T-cell (primary cell): ENCODE data around the gene SETD4. TPM values are rescaled to one million over a fixed set of nuclear protein-coding genes. Genes with fewer than 3 reads are reported as not detected.

Source experiments
- ATAC-seq, 4 experiments: fragments of 200-7000 bp in 3 of 4; fragments of 150-1000 bp in 1 of 4; cut with Tn5 transposase; replicated peaks in 1 of 4; 1 replicate in 3 of 4; 2 replicates in 1 of 4; pipeline ENCODE4 v1.10.0; 2021; ENCODE audit warnings: moderate library complexity in 3 of 4, mild to moderate bottlenecking in 2 of 4, moderate number of reproducible peaks in 1 of 4
- CTCF ChIA-PET, 2 donors: fragments of 300-600 bp; sonication (Branson Sonifier 250); formaldehyde crosslinking; loops; one replicate each; lab custom pipeline; 2022; ENCODE audit warnings: antibody characterized with exemption in 2 of 2; lab: Charles Lee
- POLR2A ChIA-PET, 2 donors: fragments of 300-600 bp; sonication (Branson Sonifier 250); formaldehyde crosslinking; loops; one replicate each; lab custom pipeline; 2022; ENCODE audit warnings: antibody characterized with exemption in 2 of 2; lab: Charles Lee
- DNase-seq, 35 experiments: peaks; one replicate each; pipeline versions ENCODE4 v3.0.0 to v3.0.0-alpha.2; 2013 to 2023
- H3K27ac ChIP-seq: one replicate; pipeline ENCODE4 v1.5.1; 2013; ENCODE audit warnings: low read length
- H3K27me3 ChIP-seq, 2 experiments: replicated peaks in 1 of 2; 1 replicate in 1 of 2; 2 replicates in 1 of 2; pipeline versions ENCODE4 v1.6.1 to v1.7.0; 2013; ENCODE audit warnings: low read length in 1 of 2, mixed read lengths in 1 of 2; ENCODE audit not compliant: control insufficient read depth in 2 of 2, insufficient read depth in 2 of 2; ENCODE audit errors: extremely low read depth in 1 of 2
- H3K36me3 ChIP-seq, 2 donors: 1 replicate in 1 of 2; 2 replicates in 1 of 2; pipeline versions ENCODE4 v1.6.1 to v1.7.0; 2013; ENCODE audit warnings: low read length in 1 of 2; ENCODE audit not compliant: control insufficient read depth in 2 of 2, insufficient read depth in 1 of 2; ENCODE audit errors: extremely low read depth in 1 of 2
- H3K4me1 ChIP-seq, 2 experiments: 1 replicate in 1 of 2; 2 replicates in 1 of 2; pipeline versions ENCODE4 v1.6.1 to v1.7.0; 2013; ENCODE audit warnings: low read length in 2 of 2, mixed read lengths in 1 of 2; ENCODE audit not compliant: insufficient read depth in 2 of 2, control insufficient read depth in 1 of 2; ENCODE audit errors: extremely low read depth in 1 of 2
- H3K4me3 ChIP-seq, 2 donors: 1 replicate in 1 of 2; 2 replicates in 1 of 2; pipeline versions ENCODE4 v1.5.1 to v1.7.0; 2013; ENCODE audit warnings: mild to moderate bottlenecking in 2 of 2, low read length in 1 of 2, moderate library complexity in 1 of 2; ENCODE audit not compliant: control insufficient read depth in 1 of 2; ENCODE audit errors: extremely low read depth in 1 of 2
- H3K9me3 ChIP-seq: 2 replicates; pipeline ENCODE4 v1.7.0; 2013
- H3K27ac Mint-ChIP-seq, 2 donors: one replicate each; pipeline ENCODE4 v1.8.0; 2020 to 2021; ENCODE audit warnings: mild to moderate bottlenecking in 2 of 2, mixed read lengths in 2 of 2
- H3K27me3 Mint-ChIP-seq, 2 donors: one replicate each; pipeline ENCODE4 v1.8.0; 2021 to 2022; ENCODE audit warnings: mixed read lengths in 2 of 2
- H3K36me3 Mint-ChIP-seq: one replicate; pipeline ENCODE4 v1.8.0; 2021; ENCODE audit warnings: mixed read lengths
- H3K4me1 Mint-ChIP-seq, 3 donors: one replicate each; pipeline ENCODE4 v1.8.0; 2020 to 2022; ENCODE audit warnings: mixed read lengths in 3 of 3, mild to moderate bottlenecking in 1 of 3
- H3K4me3 Mint-ChIP-seq, 3 donors: one replicate each; pipeline ENCODE4 v1.8.0; 2020 to 2022; ENCODE audit warnings: mild to moderate bottlenecking in 3 of 3, mixed read lengths in 3 of 3, moderate library complexity in 3 of 3
- H3K9me3 Mint-ChIP-seq, 3 donors: one replicate each; pipeline ENCODE4 v1.8.0; 2020 to 2022; ENCODE audit warnings: mixed read lengths in 3 of 3
- WGBS: methylation state at CpG from one replicate; pipeline ENCODE4 v1.1.5; 2013; ENCODE audit warnings: missing lambda C conversion rate; ENCODE audit not compliant: insufficient coverage; 5-methylcytosine and 5-hydroxymethylcytosine counted together
- total RNA-seq, 35 experiments: library from RNA in 6 of 35; stranded (reverse) in 6 of 35; fragments of 120-200 nt in 1 of 35; gene quantifications; one replicate each; pipeline versions ENCODE4 v1.2.1 to v1.2.4 and lab custom pipeline; 2013 to 2026

Gene SETD4
- total RNA-seq, 5 donors from 2014 or later (not counting 1 experiment from before 2014, with no cell fraction given) = 16.5 to 36.4 (median 30.3) TPM

DNA sequence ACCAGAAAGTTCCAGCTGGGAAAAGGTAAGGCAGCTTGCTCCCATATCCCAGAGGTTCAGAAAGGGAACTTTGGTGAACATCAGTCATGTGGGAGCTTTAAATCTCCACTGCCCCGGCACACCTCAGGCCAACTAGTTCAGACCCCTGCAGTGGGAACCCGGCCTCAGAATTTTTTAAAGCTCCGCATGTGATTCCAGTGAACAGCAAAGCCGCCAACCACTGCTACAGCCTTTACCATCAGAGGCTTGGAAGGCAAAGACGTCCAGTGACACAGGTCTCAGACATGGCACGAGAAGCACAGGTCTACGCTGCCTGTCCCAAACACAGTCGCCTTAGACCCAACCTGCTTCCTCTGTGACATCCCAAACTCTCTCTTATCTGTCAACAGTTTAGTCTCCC lies 31.0 kb downstream of the SETD4 start:
- 91% methylated on average over 8 of the region's 8 CpGs for WGBS
- Mint-ChIP-seq H3K4me3 (no peak overlapping the region), H3K27me3 (no peaks in the 10 kb centered on the region), H3K27ac (no peak overlapping the region), H3K9me3 (no peaks in the 10 kb centered on the region), H3K36me3 (peaks cover 5% of the 10 kb centered on the region), H3K4me1 (peaks cover 4 to 6% (median 6%) of the 10 kb centered on the region in 3 donors)
- no peak for ATAC-seq
- Histone ChIP-seq H3K27me3 (peaks cover 0 to 2% of the 10 kb centered on the region in 2 experiments), H3K27ac (no peak overlapping the region), H3K36me3 (peaks cover 1 to 5% of the 10 kb centered on the region in 2 donors), H3K4me3 (no peak overlapping the region), H3K9me3 (no peaks in the 10 kb centered on the region), H3K4me1 (peaks cover 0 to 5% of the 10 kb centered on the region in 2 experiments)
- ChIA-PET CTCF (interaction anchor here (0.5 to 3.1 kb wide), 4 partner anchors 10 to 1284 kb away, joined by 3 to 10 read pairs (median 4); no protein-coding TSS in a partner anchor), POLR2A (no interaction called here)
- DNase-seq = no peak

GRCh38 chr21:36028127-36029069 lies 31.9 kb downstream of the SETD4 start:
- Histone ChIP-seq H3K4me1 (peaks cover 0 to 5% of the 10 kb centered on the region in 2 experiments), H3K36me3 (no peaks in the 10 kb centered on the region), H3K27me3 (peaks cover 0 to 2% of the 10 kb centered on the region in 2 experiments), H3K27ac (no peak overlapping the region), H3K9me3 (no peaks in the 10 kb centered on the region), H3K4me3 (no peak overlapping the region)
- 20% methylated on average over 13 of the region's 25 CpGs for WGBS
- ChIA-PET POLR2A (no interaction called here), CTCF (interaction anchor here (0.5 to 3.1 kb wide), 4 partner anchors 9 to 1283 kb away, joined by 3 to 10 read pairs (median 4); no protein-coding TSS in a partner anchor)
- ATAC-seq (peak; percentile 78 to 87 (median 84)), DNase-seq (peak; percentile 20 to 84 (median 48))
- no peaks in the 10 kb centered on the region for H3K9me3 Mint-ChIP-seq
- no peak overlapping the region for H3K4me3 Mint-ChIP-seq
- H3K27me3 Mint-ChIP-seq = no peaks in the 10 kb centered on the region
- peaks cover 1% of the 10 kb centered on the region for H3K36me3 Mint-ChIP-seq
- peaks cover 4 to 6% (median 6%) of the 10 kb centered on the region in 3 donors for H3K4me1 Mint-ChIP-seq
- H3K27ac Mint-ChIP-seq = no peak overlapping the region

GRCh38 chr21:36027347-36027746 lies 33.0 kb downstream of the SETD4 start:
- ChIA-PET CTCF (interaction anchor here (0.7 to 3.1 kb wide), 3 partner anchors 12 to 1282 kb away, joined by 3 to 10 read pairs (median 4); no protein-coding TSS in a partner anchor), POLR2A (interaction anchor here in 1 of 2 donors (0.6 kb wide), 1 partner anchor 90 kb away, joined by 3 read pairs; no protein-coding TSS in a partner anchor)
- H3K4me1 Mint-ChIP-seq = peaks cover 4 to 6% (median 6%) of the 10 kb centered on the region in 3 donors
- no peaks in the 10 kb centered on the region for H3K36me3 Mint-ChIP-seq
- Histone ChIP-seq H3K4me1 (peaks cover 0 to 5% of the 10 kb centered on the region in 2 experiments), H3K4me3 (no peak overlapping the region), H3K27me3 (peaks cover 0 to 2% of the 10 kb centered on the region in 2 experiments), H3K27ac (no peak overlapping the region), H3K9me3 (no peaks in the 10 kb centered on the region), H3K36me3 (no peaks in the 10 kb centered on the region)
- WGBS = 92% methylated on average over 3 of the region's 5 CpGs
- no peak for ATAC-seq
- no peak overlapping the region for H3K4me3 Mint-ChIP-seq
- H3K9me3 Mint-ChIP-seq = no peaks in the 10 kb centered on the region
- no peak overlapping the region for H3K27ac Mint-ChIP-seq
- DNase-seq = no peak
- no peaks in the 10 kb centered on the region for H3K27me3 Mint-ChIP-seq

DNA sequence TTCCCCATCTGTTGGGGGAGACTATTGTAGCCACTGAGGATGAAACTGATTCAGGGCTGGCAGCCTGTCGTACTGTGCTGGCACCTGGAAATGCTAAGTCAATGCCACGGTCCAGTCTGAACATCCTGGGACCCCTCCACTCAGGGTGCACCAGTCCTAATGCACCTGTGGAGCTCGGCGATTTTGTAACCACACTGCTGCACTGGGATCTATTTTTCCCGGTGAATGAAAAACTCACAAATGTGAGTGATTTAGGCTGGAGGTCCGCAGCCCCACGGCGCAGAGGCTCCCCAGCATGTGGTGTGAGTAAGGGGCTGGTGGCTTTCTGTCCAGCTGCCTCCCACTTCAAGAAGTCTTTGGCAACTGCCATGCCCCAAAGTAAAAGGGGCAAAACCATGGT lies 35.5 kb downstream of the SETD4 start:
- H3K4me3 Mint-ChIP-seq = no peak overlapping the region
- ChIA-PET POLR2A (no interaction called here), CTCF (no interaction called here)
- H3K9me3 ChIP-seq = no peaks in the 10 kb centered on the region
- peaks cover 0 to 2% of the 10 kb centered on the region in 2 experiments for H3K27me3 ChIP-seq
- H3K36me3 ChIP-seq = no peaks in the 10 kb centered on the region
- peaks cover 4 to 6% (median 6%) of the 10 kb centered on the region in 3 donors for H3K4me1 Mint-ChIP-seq
- H3K4me1 ChIP-seq = peaks cover 0 to 5% of the 10 kb centered on the region in 2 experiments
- peaks cover 10% of the 10 kb centered on the region for H3K36me3 Mint-ChIP-seq
- 92% methylated on average over 5 of the region's 8 CpGs for WGBS
- H3K27ac Mint-ChIP-seq = no peak overlapping the region
- H3K9me3 Mint-ChIP-seq = peaks cover 0 to 9% (median 9%) of the 10 kb centered on the region in 3 donors
- ATAC-seq (no peak), DNase-seq (no peak)
- no peaks in the 10 kb centered on the region for H3K27me3 Mint-ChIP-seq
- no peak overlapping the region for H3K27ac ChIP-seq
- H3K4me3 ChIP-seq = no peak overlapping the region

GRCh38 chr21:36023092-36023480 lies 37.2 kb downstream of the SETD4 start:
- Histone ChIP-seq H3K9me3 (no peaks in the 10 kb centered on the region), H3K27me3 (peaks cover 0 to 3% of the 10 kb centered on the region in 2 experiments), H3K36me3 (no peaks in the 10 kb centered on the region), H3K27ac (no peak overlapping the region), H3K4me3 (no peak overlapping the region), H3K4me1 (peaks cover 0 to under 1% of the 10 kb centered on the region in 2 experiments)
- Mint-ChIP-seq H3K27me3 (no peaks in the 10 kb centered on the region), H3K27ac (no peak overlapping the region), H3K4me1 (peaks cover under 1% of the 10 kb centered on the region in 3 donors), H3K36me3 (peaks cover 10% of the 10 kb centered on the region), H3K9me3 (peaks cover 0 to 9% (median 9%) of the 10 kb centered on the region in 3 donors), H3K4me3 (no peak overlapping the region)
- no peak for DNase-seq
- POLR2A ChIA-PET = no interaction called here
- WGBS = no CpG with 5 or more reads among the region's 3 CpGs
- no peak for ATAC-seq
- CTCF ChIA-PET = interaction anchor here in 1 of 2 donors (0.6 kb wide), 1 partner anchor 17 kb away, joined by 3 read pairs; no protein-coding TSS in a partner anchor

- WGBS = no CpG with 5 or more reads among the region's 6 CpGs
- no peak overlapping the region for H3K27ac Mint-ChIP-seq
- Histone ChIP-seq H3K36me3 (no peaks in the 10 kb centered on the region), H3K27me3 (peaks cover 0 to 8% of the 10 kb centered on the region in 2 experiments), H3K4me3 (no peak overlapping the region), H3K9me3 (no peaks in the 10 kb centered on the region), H3K4me1 (no peaks in the 10 kb centered on the region), H3K27ac (no peak overlapping the region)
- H3K9me3 Mint-ChIP-seq = peaks cover 0 to 9% (median 9%) of the 10 kb centered on the region in 3 donors
- CTCF ChIA-PET = no interaction called here
- no peaks in the 10 kb centered on the region for H3K4me1 Mint-ChIP-seq
- peaks cover 0 to 3% of the 10 kb centered on the region in 2 donors for H3K27me3 Mint-ChIP-seq
- POLR2A ChIA-PET = no interaction called here
- H3K4me3 Mint-ChIP-seq = no peak overlapping the region
- ATAC-seq (no peak), DNase-seq (no peak)
- peaks cover 10% of the 10 kb centered on the region for H3K36me3 Mint-ChIP-seq
Measured at GRCh38 chr21:36022427-36023091, 37.8 kb downstream of the SETD4 start.
